ENCODE data around the gene NDRG2. TPM values are rescaled to one million over a fixed set of nuclear protein-coding genes. Genes with fewer than 3 reads are reported as not detected.

The NDRG2 gene
- total RNA-seq, 1 experiment from 2014 or later: 18.9 TPM

DNA sequence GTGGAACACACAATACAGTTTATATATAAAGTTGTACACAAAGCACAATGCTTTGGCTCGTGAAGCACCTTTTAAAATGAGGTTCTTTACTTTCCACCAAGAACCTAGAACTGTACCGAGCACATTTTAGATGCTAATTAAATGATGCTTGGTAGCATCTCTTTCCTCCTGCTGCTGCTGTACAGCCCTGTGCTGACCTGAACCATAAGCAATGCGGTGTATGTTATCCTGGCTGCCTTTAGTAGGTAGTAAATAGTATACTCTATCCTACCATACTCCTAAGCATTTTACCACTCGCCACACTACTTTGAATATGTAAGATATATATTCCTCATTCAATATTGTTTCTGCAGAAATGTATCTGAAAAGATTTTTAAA, 29.9 kb upstream of the NDRG2 start (continued):
- TF ChIP-seq POLR2AphosphoS5 (IDR thresholded peaks at IDR 0.05; ENCODE audit: low read depth, low read length): no peak
- TF ChIP-seq, protein P1, sequence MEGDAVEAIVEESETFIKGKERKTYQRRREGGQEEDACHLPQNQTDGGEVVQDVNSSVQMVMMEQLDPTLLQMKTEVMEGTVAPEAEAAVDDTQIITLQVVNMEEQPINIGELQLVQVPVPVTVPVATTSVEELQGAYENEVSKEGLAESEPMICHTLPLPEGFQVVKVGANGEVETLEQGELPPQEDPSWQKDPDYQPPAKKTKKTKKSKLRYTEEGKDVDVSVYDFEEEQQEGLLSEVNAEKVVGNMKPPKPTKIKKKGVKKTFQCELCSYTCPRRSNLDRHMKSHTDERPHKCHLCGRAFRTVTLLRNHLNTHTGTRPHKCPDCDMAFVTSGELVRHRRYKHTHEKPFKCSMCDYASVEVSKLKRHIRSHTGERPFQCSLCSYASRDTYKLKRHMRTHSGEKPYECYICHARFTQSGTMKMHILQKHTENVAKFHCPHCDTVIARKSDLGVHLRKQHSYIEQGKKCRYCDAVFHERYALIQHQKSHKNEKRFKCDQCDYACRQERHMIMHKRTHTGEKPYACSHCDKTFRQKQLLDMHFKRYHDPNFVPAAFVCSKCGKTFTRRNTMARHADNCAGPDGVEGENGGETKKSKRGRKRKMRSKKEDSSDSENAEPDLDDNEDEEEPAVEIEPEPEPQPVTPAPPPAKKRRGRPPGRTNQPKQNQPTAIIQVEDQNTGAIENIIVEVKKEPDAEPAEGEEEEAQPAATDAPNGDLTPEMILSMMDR (IDR thresholded peaks at IDR 0.05 in 2 of 3, conservative IDR thresholded peaks at IDR 0.05 in 1 of 3; ENCODE audit: borderline replicate concordance in 1 of 3, insufficient read depth in 1 of 3, low read depth in 2 of 3, low read length in 2 of 3): no peak
- TF ChIP-seq SRF (IDR thresholded peaks at IDR 0.05; ENCODE audit: low read depth): no peak
- no peak for TF ChIP-seq POLR2A (IDR thresholded peaks at IDR 0.05; ENCODE audit: borderline replicate concordance, extremely low read depth, insufficient read depth, insufficient read length)
- TF ChIP-seq EZH2 (IDR thresholded peaks at IDR 0.05): no peak
- TF ChIP-seq, protein P2, sequence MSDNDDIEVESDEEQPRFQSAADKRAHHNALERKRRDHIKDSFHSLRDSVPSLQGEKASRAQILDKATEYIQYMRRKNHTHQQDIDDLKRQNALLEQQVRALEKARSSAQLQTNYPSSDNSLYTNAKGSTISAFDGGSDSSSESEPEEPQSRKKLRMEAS (IDR thresholded peaks at IDR 0.05): no peak
- no peak for TF ChIP-seq SIN3A (IDR thresholded peaks at IDR 0.05; ENCODE audit: low read depth)

DNA sequence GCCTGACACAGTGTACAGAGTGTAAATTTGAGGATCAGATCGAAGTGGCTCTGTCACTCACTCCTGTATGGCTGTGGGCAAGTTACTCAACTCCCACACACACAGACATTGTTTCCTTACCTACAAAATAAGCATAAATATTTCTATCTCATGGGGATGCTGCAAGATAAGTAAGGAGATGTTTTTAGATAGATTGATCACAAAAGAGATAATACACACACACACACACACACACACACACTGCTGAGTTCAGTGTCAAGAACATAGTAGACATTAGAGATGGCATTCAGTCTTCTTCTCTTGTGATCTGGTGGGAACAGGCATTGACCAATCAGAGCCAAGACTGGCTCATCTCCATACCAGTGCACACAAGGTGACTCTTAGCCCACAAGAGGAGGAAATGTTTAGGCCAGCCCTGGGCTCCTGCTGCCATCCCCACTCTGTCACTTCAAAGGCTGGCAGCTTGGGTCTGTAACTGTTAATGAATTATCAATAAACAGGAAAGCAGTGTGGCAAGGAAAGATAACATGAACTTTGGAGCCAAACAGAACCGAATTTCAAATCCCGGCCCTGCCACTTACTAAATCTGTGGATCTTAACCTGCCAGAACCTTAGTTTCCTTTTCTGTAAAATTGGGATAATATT, 29.4 kb upstream of the NDRG2 start:
- Histone ChIP-seq H3K4me3 (replicated peaks in 1 of 2; ENCODE audit: low read depth in 1 of 2, low read length in 2 of 2) (no peak overlapping the region), H3K4me2 (ENCODE audit: low read length) (no peak overlapping the region), H3K79me2 (ENCODE audit: insufficient read depth, low read length) (no peaks in the 10 kb centered on the region), H3K9me2 (ENCODE audit: insufficient read depth) (no peaks in the 10 kb centered on the region), H3K27me3 (ENCODE audit: insufficient read depth, low read length) (no peaks in the 10 kb centered on the region), H3K4me1 (ENCODE audit: control insufficient read depth in 1 of 2, insufficient read depth in 2 of 2, low read length in 2 of 2) (no peaks in the 10 kb centered on the region), H2AFZ (ENCODE audit: low read depth, low read length, poor library complexity, severe bottlenecking) (no peak overlapping the region), H3K27ac (ENCODE audit: low read depth, low read length) (no peak overlapping the region), H3K9ac (ENCODE audit: low read length) (no peak overlapping the region), H4K20me1 (ENCODE audit: insufficient read depth) (no peaks in the 10 kb centered on the region), H3K9me3 (ENCODE audit: control insufficient read depth in 1 of 2, insufficient read depth in 1 of 2, low read depth in 1 of 2, low read length in 2 of 2) (no peaks in the 10 kb centered on the region), H3K36me3 (ENCODE audit: control insufficient read depth in 1 of 2, insufficient read depth in 2 of 2, low read length in 2 of 2) (no peaks in the 10 kb centered on the region)
- intact Hi-C loops (cut with micrococcal nuclease): no loop called here
- ChIA-PET CTCF (no interaction called here), RAD21 (ENCODE audit: low non-redundant PET in 1 of 2, low total read pairs in 2 of 2, uncharacterized antibody in 2 of 2, unreplicated experiment in 2 of 2) (no interaction called here), POLR2A (no interaction called here)
- BruUV-seq (replicated peaks): no TSS peak
- DNase-seq (ENCODE audit: low read depth, low spot score) (no peak), ATAC-seq (peak; percentile 78)
- no peak for TF ChIP-seq JUND (IDR thresholded peaks at IDR 0.05)
- no peak for TF ChIP-seq CBX3 (IDR thresholded peaks at IDR 0.05; ENCODE audit: low read depth)
- no peak for TF ChIP-seq ELF1 (IDR thresholded peaks at IDR 0.05; ENCODE audit: borderline replicate concordance, low read depth)
- no peak for TF ChIP-seq CEBPB (IDR thresholded peaks at IDR 0.05; ENCODE audit: low read depth)
- TF ChIP-seq, protein P2 (IDR thresholded peaks at IDR 0.05): no peak
- TF ChIP-seq, protein P3, sequence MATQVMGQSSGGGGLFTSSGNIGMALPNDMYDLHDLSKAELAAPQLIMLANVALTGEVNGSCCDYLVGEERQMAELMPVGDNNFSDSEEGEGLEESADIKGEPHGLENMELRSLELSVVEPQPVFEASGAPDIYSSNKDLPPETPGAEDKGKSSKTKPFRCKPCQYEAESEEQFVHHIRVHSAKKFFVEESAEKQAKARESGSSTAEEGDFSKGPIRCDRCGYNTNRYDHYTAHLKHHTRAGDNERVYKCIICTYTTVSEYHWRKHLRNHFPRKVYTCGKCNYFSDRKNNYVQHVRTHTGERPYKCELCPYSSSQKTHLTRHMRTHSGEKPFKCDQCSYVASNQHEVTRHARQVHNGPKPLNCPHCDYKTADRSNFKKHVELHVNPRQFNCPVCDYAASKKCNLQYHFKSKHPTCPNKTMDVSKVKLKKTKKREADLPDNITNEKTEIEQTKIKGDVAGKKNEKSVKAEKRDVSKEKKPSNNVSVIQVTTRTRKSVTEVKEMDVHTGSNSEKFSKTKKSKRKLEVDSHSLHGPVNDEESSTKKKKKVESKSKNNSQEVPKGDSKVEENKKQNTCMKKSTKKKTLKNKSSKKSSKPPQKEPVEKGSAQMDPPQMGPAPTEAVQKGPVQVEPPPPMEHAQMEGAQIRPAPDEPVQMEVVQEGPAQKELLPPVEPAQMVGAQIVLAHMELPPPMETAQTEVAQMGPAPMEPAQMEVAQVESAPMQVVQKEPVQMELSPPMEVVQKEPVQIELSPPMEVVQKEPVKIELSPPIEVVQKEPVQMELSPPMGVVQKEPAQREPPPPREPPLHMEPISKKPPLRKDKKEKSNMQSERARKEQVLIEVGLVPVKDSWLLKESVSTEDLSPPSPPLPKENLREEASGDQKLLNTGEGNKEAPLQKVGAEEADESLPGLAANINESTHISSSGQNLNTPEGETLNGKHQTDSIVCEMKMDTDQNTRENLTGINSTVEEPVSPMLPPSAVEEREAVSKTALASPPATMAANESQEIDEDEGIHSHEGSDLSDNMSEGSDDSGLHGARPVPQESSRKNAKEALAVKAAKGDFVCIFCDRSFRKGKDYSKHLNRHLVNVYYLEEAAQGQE (IDR thresholded peaks at IDR 0.05; ENCODE audit: low read depth): no peak
- no peak for TF ChIP-seq POLR2AphosphoS5 (IDR thresholded peaks at IDR 0.05; ENCODE audit: low read depth, low read length)
- TF ChIP-seq ZFX (IDR thresholded peaks at IDR 0.05): no peak
- no peak for TF ChIP-seq TCF7L2 (IDR thresholded peaks at IDR 0.05; ENCODE audit: borderline replicate concordance, extremely low read depth, insufficient read depth, insufficient read length)
- TF ChIP-seq, protein P4, sequence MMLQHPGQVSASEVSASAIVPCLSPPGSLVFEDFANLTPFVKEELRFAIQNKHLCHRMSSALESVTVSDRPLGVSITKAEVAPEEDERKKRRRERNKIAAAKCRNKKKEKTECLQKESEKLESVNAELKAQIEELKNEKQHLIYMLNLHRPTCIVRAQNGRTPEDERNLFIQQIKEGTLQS (IDR thresholded peaks at IDR 0.05): no peak
- TF ChIP-seq POLR2A (IDR thresholded peaks at IDR 0.05; ENCODE audit: borderline replicate concordance, extremely low read depth, insufficient read depth, insufficient read length): no peak
- no peak for TF ChIP-seq EGR1 (IDR thresholded peaks at IDR 0.05; ENCODE audit: low read depth)
- TF ChIP-seq SIN3A (IDR thresholded peaks at IDR 0.05; ENCODE audit: low read depth): no peak
- TF ChIP-seq RAD21 (IDR thresholded peaks at IDR 0.05; ENCODE audit: low read depth): no peak
- TF ChIP-seq EZH2 (IDR thresholded peaks at IDR 0.05): no peak

Data from HCT116 (cell line).